ENCODE data around the gene KNDC1.
A peak's percentile ranks its signal among the peaks of the same experiment; 100 is the strongest.
"Not testable (repeated sequence)": the region's sequence is repeated elsewhere in the genome, so short reads cannot be mapped to it uniquely, and the experiment has no call there.

KNDC1 gene

GRCh38 chr10:133218891-133219290 lies 58.9 kb downstream of the KNDC1 start:
- no peaks in the 10 kb centered on the region for H3K9me3 Mint-ChIP-seq
- peaks cover 56% of the 10 kb centered on the region for H3K27me3 Mint-ChIP-seq (ENCODE audit: low read depth)
- no peak overlapping the region for H3K4me3 Mint-ChIP-seq

GRCh38 chr10:133219782-133220181 lies 59.8 kb downstream of the KNDC1 start:
- Mint-ChIP-seq H3K4me3 (peak overlapping the region in 1 of 3 experiments; percentile 38), H3K36me3 (ENCODE audit: low read depth) (peaks cover 7% of the 10 kb centered on the region)

More at GRCh38 chr10:133218891-133219290, 58.9 kb downstream of the KNDC1 start:
- H3K27ac Mint-ChIP-seq: no peak overlapping the region
- no peaks in the 10 kb centered on the region for H3K4me1 Mint-ChIP-seq
- TF ChIP-seq CTCF (IDR thresholded peaks at IDR 0.05; ENCODE audit: unreplicated experiment in 3 of 3): no peak
- H3K36me3 Mint-ChIP-seq (ENCODE audit: low read depth): peaks cover 7% of the 10 kb centered on the region

GRCh38 chr10:133221331-133221730 lies 61.3 kb downstream of the KNDC1 start:
- TF ChIP-seq CTCF (IDR thresholded peaks at IDR 0.05; ENCODE audit: unreplicated experiment in 3 of 3): no peak
- Mint-ChIP-seq H3K9me3 (no peaks in the 10 kb centered on the region), H3K4me3 (no peak overlapping the region)

More at GRCh38 chr10:133219782-133220181, 59.8 kb downstream of the KNDC1 start:
- no peak for TF ChIP-seq CTCF (IDR thresholded peaks at IDR 0.05; ENCODE audit: unreplicated experiment in 3 of 3)
- Mint-ChIP-seq H3K27ac (no peak overlapping the region), H3K9me3 (no peaks in the 10 kb centered on the region), H3K27me3 (ENCODE audit: low read depth) (peaks cover 61% of the 10 kb centered on the region), H3K4me1 (no peaks in the 10 kb centered on the region)

DNA sequence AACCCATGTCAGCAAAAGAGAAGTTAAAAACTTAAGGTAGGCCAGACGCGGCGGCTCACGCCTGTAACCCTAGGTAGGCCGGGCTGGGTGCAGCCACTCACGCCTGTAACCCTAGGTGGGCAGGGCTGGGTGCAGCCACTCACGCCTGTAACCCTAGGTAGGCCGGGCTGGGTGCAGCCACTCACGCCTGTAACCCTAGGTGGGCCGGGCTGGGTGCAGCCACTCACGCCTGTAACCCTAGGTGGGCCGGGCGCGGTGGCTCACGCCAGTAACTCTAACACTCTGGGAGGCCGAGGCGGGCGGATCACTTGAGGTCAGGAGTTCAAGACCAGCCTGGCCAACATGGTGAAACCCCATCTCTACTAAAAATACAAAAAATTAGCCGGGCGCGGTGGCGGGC lies 61.7 kb downstream of the KNDC1 start:
- peaks cover 14% of the 10 kb centered on the region for H3K4me1 Mint-ChIP-seq
- H3K36me3 Mint-ChIP-seq (ENCODE audit: low read depth); H3K9me3 Mint-ChIP-seq; H3K27ac Mint-ChIP-seq; H3K4me3 Mint-ChIP-seq: not testable (repeated sequence)
- H3K27me3 Mint-ChIP-seq (ENCODE audit: low read depth): peaks cover 65% of the 10 kb centered on the region

More at GRCh38 chr10:133221331-133221730, 61.3 kb downstream of the KNDC1 start:
- Mint-ChIP-seq H3K4me1 (peaks cover 10% of the 10 kb centered on the region), H3K36me3 (ENCODE audit: low read depth) (peaks cover 4% of the 10 kb centered on the region), H3K27ac (no peak overlapping the region), H3K27me3 (ENCODE audit: low read depth) (peaks cover 65% of the 10 kb centered on the region)

DNA sequence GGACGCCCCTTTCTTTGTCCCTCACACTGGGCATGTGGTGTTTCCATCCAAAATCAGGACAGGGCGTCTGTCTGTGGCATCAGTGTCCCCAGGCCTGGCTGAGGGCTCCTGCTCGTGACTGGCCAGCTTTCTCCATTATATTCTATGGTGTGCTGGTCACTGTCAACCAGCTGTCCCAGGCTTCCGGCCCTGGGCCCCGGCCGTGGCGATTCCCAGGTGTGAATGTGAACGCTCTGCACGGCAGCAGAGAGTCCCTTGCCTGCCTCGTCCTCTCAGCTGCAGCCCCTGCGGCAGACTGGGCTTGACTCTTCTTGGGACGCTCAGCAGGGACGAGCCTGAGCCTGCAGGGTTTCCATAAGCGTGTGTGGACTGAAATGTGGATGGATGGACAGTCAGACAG lies 64.1 kb downstream of the KNDC1 start:
- no peaks in the 10 kb centered on the region for H3K9me3 Mint-ChIP-seq
- no peaks in the 10 kb centered on the region for H3K36me3 Mint-ChIP-seq (ENCODE audit: low read depth)
- TF ChIP-seq CTCF (IDR thresholded peaks at IDR 0.05; ENCODE audit: unreplicated experiment in 3 of 3): no peak
- H3K4me1 Mint-ChIP-seq: peaks cover 15% of the 10 kb centered on the region
- peaks cover 76% of the 10 kb centered on the region for H3K27me3 Mint-ChIP-seq (ENCODE audit: low read depth)
- peak overlapping the region in 1 of 3 experiments; percentile 34 for H3K4me3 Mint-ChIP-seq
- peak overlapping the region in 1 of 3 experiments; percentile 78 for H3K27ac Mint-ChIP-seq

DNA sequence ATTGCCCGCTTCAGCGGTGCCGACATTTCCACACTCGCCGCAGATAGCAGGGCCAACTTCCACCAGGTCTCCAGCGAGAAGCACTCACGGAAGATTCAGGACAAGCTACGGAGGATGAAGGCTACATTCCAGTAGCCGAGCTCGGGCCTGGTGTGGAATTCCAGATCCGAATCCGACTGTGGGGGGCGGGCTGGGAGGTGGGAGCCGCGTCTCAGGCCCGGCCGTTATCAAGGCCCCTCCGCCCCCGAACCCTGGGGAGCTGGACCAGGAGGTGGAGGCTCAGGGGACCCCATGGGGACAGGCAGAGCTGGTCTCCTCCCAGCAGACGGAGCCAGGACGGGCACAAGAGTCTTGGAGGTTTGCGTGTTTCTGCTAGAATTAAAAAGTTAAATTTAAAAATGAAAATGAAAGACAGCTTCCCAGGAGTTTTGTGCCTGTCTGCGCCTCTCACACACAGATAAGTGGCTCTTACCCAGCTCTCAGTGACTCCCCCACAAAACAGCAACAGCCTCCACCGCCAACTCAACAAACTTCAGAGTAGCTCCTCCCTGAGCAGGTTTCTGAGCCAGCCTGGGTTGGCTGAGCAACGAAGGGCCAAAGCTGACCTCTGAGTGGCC lies 64.8 kb downstream of the KNDC1 start:
- Mint-ChIP-seq H3K9me3 (no peaks in the 10 kb centered on the region), H3K4me1 (peaks cover 20% of the 10 kb centered on the region), H3K27me3 (ENCODE audit: low read depth) (peaks cover 76% of the 10 kb centered on the region), H3K36me3 (ENCODE audit: low read depth) (no peaks in the 10 kb centered on the region), H3K4me3 (peak overlapping the region; percentile 40 to 63 (median 59)), H3K27ac (peak overlapping the region; percentile 46 to 78 (median 55))
- no peak for TF ChIP-seq CTCF (IDR thresholded peaks at IDR 0.05; ENCODE audit: unreplicated experiment in 3 of 3)
